Breast epithelium (tissue), 3 donors: ENCODE results near the gene LZTS3.

Source experiments
- POLR2A ChIP-seq: fragments of 450-650 bp; IDR thresholded peaks from one replicate; pipeline ENCODE4 v1.6.1; 2016; ENCODE audit warnings: antibody characterized with exemption, mild to moderate bottlenecking, moderate library complexity
- POLR2AphosphoS5 ChIP-seq, 3 donors: sonication (generic); formaldehyde crosslinking; IDR thresholded peaks; one replicate each; pipeline ENCODE4 v1.6.1; 2017; ENCODE audit warnings: antibody characterized with exemption in 3 of 3
- TF ChIP-seq, protein P1 (sequence below), 3 donors: fragments of 450-650 bp; IDR thresholded peaks; one replicate each; pipeline ENCODE4 v1.5.1; 2016 to 2017; ENCODE audit warnings: antibody characterized with exemption in 3 of 3, mild to moderate bottlenecking in 3 of 3, moderate library complexity in 3 of 3

GRCh38 chr20:3194617-3195280 lies 21.4 kb upstream of the LZTS3 start:
- TF ChIP-seq, protein P1, sequence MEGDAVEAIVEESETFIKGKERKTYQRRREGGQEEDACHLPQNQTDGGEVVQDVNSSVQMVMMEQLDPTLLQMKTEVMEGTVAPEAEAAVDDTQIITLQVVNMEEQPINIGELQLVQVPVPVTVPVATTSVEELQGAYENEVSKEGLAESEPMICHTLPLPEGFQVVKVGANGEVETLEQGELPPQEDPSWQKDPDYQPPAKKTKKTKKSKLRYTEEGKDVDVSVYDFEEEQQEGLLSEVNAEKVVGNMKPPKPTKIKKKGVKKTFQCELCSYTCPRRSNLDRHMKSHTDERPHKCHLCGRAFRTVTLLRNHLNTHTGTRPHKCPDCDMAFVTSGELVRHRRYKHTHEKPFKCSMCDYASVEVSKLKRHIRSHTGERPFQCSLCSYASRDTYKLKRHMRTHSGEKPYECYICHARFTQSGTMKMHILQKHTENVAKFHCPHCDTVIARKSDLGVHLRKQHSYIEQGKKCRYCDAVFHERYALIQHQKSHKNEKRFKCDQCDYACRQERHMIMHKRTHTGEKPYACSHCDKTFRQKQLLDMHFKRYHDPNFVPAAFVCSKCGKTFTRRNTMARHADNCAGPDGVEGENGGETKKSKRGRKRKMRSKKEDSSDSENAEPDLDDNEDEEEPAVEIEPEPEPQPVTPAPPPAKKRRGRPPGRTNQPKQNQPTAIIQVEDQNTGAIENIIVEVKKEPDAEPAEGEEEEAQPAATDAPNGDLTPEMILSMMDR (IDR thresholded peaks at IDR 0.05), result no peak
- no peak for TF ChIP-seq POLR2A
- TF ChIP-seq POLR2AphosphoS5 (IDR thresholded peaks at IDR 0.05), result no peak
